AG20443 (cell line): Measurements from ENCODE around the gene HELZ.
A peak's percentile ranks its signal among the peaks of the same experiment; 100 is the strongest.
"Not testable (repeated sequence)": the region's sequence is repeated elsewhere in the genome, so short reads cannot be mapped to it uniquely, and the experiment has no call there.

Source experiments
- DNase-seq: peaks from one replicate; pipeline ENCODE4 v3.0.0; 2012; ENCODE audit warnings: low spot score, mixed read lengths

HELZ gene, protein sequence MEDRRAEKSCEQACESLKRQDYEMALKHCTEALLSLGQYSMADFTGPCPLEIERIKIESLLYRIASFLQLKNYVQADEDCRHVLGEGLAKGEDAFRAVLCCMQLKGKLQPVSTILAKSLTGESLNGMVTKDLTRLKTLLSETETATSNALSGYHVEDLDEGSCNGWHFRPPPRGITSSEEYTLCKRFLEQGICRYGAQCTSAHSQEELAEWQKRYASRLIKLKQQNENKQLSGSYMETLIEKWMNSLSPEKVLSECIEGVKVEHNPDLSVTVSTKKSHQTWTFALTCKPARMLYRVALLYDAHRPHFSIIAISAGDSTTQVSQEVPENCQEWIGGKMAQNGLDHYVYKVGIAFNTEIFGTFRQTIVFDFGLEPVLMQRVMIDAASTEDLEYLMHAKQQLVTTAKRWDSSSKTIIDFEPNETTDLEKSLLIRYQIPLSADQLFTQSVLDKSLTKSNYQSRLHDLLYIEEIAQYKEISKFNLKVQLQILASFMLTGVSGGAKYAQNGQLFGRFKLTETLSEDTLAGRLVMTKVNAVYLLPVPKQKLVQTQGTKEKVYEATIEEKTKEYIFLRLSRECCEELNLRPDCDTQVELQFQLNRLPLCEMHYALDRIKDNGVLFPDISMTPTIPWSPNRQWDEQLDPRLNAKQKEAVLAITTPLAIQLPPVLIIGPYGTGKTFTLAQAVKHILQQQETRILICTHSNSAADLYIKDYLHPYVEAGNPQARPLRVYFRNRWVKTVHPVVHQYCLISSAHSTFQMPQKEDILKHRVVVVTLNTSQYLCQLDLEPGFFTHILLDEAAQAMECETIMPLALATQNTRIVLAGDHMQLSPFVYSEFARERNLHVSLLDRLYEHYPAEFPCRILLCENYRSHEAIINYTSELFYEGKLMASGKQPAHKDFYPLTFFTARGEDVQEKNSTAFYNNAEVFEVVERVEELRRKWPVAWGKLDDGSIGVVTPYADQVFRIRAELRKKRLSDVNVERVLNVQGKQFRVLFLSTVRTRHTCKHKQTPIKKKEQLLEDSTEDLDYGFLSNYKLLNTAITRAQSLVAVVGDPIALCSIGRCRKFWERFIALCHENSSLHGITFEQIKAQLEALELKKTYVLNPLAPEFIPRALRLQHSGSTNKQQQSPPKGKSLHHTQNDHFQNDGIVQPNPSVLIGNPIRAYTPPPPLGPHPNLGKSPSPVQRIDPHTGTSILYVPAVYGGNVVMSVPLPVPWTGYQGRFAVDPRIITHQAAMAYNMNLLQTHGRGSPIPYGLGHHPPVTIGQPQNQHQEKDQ (N-terminal part only)

DNA sequence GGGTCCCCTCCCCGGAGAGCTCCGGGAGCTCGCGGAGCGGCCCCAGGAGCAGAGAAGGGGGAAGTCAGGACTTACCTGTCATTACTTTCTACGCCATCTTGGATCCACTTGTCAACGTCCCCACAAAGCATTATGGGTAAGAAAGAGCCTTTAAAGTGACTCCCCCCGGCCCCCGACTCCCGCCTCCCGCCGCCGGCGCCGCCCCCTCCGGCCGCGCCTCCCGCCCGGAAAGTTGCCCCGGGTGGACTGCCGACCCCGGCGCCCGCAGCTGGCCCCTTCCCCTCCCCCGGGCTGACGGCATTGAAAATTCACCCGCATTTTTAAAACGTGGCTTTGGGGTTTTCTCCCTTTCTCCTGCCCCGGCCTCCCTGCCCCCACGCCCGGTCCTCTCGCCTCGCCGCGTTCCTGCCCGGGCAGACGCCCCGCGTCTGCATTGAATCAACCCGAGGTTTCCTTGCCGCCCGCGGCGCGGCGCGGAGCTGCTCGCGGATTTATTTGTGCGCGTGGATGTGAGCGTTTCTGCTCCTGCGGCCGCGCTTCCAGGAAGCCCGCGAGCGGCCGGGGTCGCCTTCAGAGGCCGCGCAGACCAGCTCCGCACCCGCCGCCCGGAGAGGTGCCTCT, at the start of gene HELZ:
Gene HELZ (minus strand): TSS at position 124 of the 621 bp plus-strand sequence. CDS start 26,392 bp downstream, outside the sequence.
- DNase-seq = peak; percentile 93

DNA sequence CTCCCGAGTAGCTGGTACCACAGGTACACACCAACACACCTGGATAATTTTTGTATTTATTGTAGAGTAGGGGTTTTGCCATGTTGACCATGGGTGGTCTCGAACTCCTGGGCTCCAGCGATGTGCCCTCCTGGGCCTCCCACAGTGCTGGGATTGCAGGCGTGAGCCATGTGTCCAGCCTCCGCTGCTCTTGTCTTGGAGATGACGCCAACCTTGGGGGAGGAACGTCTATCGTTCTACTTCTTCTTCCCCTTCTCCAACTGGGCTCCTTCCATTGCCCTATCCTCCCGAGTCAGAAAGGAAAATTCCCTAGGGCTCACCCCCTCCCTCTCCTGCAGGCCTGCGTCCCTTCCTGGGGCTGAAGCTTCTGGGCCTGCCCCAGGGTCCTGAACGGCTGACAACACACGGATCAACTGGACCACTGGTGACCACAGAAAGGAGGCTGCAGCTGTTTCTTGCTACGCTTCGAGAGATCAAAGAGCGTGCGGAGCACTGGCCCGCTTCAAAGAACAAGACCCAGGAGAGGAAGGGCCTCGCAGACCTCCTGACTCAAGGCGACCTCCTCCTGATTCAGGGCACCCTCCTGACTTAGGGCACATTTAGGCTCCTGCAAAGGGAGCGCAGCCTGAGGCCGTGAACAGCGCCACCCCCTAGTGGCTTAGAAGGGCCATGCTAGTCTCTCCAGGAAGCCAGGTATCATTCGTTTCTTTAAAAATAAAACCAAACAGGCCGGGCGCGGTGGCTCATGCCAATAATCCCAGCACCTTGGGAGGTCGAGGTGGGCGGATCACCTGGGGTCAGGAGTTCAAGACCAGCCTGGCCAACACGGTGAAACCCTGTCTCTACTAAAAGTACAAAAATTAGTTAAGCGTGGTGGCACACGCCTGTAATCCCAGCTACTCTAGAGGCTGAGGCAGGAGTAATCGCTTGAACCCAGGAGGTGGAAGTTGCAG, 48.5 kb upstream of the HELZ start:
- DNase-seq = peak; percentile 75

DNA sequence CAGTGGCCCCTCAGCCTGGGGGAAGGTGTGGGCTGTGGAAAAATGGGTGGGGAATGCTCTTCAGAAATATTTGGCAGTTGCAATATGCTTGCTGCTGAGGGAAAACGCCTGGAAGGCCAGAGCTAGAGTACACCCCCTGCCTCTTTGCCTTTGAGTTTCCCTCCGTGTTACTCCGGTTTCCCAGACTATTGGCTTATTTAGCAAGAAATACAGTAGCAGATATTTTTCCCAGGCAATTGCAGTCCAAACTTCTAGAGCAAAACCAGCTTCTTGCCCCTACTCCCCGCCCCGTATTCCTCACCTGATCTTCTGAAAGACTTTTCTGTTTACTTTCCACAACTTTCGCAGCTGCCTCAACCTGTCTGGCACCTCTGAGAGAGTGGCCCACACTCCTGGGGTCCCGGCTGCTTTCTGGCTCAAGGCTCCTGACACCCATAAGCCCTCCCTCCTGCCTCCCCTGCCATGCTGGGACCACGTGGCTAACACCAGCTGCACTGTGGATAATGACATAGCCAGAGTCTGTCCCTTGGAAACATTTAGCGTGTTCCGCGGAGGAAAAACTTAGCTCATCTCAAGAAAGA, 45.8 kb upstream of the HELZ start:
- DNase-seq = peak; percentile 27

DNA sequence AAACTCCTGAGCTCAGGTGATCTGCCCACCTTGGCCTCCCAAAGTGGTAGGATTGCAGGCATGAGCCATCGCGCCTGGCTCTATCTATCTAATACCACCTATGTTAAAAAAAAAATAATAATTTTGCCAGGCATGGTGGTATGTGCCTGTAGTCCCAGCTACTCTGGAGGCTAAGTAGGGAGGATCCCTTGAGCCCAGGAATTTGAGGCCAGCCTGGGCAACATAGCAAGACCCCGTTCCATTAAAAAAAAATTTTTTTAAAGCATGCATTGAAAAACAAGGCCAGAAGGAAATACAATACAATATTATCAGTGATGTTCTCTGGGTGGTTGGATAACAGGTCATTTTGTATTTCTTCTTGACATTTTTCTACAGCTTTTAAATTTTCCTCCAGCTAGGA, 45.2 kb upstream of the HELZ start:
- no peak for DNase-seq

DNA sequence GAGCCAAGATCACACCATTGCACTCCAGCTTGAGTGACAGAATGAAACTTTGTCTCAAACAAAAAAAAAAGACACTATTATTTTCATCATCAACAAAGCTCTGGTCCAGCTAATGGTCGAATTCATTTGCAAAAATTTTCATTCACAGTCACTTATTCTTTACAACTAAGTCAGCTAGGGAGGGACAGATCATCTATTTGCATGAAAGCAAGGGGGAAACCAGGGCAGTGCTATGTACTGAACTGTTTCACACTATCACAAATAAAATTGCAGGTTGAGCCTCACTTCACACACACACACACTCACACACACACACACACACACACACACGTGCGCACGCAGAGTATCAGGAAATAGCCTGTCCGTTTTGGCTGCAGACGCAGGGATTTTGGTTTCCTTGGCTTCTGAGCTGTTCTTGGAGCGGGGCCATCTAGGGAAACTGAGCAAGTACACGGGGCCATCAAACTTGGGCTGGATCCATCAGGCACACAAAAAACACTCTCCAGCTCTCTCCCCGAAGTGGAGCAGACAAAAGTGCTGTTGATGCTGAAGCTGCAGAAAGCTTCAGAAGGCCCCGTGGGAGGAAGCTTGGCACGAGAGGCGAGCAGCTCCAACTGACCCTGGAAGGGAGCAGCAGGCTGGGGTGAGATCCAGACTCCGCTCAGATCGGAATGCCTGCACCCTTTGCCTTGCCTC, 44.3 kb upstream of the HELZ start:
- peak; percentile 70 for DNase-seq

DNA sequence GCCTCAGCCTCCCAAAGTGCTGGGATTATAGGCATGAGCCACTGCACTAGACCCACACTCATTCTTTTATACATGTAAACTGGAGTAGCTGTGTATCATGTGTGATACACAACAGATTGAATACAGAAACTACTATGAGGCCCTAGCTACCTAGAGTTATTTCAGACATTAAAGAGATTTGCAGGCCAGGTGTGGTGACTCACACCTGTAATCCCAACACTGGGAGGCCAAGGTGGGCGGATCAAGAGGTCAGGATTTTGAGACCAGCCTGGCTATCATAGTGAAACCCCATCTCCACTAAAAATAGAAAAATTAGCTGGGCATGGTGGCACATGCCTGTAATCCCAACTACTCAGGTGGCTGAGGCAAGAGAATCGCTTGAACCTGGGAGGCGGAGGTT, 41.8 kb upstream of the HELZ start:
- not testable (repeated sequence) for DNase-seq

DNA sequence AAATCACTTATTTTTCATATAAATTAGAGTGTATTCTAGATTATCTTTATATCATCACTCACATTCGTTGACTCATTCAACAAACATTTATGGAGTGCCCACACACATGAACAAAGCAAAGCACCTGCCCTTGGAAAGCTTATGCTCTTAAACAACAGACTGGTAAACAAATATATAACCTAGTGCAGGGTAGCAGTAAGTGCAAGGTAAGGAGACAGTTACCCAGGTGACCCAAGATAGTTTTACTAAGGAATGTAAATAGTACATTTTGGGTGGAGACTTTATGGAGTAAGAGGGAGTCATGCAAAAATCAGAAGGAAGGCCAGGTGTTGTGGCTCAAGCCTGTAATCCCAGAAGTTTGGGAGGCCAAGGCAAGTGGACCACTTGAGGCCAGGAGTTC, 40.4 kb upstream of the HELZ start:
- DNase-seq = no peak

DNA sequence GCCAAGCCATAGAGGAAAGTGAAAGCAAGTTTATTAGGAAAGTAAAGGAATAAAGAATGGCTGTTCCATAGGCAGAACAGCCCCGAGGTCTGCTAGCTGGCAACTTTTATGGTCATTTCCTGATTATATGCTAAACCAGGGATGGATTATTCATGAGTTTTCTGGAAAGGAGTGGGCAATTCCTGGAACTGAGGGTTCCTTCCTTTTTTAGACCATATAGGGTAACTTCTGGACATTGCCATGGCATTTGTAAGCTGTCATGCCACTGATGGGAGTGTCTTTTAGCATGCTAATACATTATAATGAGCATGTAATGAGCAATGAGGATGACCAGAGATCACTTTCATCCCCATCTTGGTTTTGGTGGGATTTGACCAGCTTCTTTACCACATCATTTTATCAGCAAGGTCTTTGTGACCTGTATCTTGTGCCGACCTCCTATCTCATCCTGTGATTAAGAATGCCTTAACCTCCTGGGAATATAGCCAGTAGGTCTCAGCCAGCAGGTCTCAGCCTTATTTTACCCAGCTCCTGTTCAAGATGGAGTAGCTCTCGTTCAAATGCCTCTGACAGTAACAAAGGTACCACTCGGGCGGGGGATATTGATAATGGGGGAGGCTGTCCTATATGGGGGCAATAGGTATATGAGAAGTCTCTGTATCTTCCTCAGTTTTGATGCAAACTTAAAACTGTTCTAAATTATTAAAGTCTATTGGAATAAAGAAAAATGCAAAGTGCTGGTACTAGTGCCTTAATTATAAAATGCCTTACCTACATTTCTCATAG, 38.9 kb upstream of the HELZ start:
- no peak for DNase-seq

DNA sequence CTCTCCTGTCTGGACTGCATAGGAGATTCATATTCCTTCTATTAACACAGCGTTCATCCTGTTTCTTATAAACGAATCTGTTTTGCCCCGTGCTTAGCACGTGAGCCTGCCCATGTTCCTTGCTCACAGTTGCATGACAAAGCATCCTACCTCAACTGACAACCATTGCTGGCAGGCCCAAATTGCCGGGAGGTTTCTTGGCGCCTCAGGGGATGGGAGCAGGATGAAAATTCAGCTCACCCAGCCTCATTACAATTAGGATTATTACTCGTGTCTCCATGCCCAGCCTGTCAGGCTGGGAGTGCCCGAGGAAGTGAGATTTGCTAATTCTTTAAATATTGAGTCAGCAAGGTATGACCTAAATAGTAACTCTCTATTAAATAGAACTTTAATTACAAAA, 36.7 kb upstream of the HELZ start:
- DNase-seq = no peak

DNA sequence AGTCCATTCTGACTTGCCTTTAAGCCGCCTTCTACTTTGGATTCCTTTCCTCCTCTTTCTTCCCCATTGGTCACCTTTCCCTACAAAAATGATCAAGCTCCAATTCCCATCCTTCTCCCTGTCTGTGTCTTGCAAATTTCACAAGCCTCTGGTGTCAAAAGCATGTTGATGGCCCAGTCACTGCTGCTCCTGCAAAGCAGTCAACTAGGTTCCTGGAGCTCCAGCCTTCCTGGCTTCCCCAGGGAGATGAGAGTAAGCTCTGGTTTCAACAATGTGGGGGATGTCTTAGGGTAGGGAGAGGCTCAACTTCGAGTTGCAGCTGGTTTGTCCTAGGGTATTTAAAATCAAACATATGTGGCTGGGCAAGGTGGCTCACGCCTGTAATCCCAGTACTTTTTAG, 36.1 kb upstream of the HELZ start:
- no peak for DNase-seq

DNA sequence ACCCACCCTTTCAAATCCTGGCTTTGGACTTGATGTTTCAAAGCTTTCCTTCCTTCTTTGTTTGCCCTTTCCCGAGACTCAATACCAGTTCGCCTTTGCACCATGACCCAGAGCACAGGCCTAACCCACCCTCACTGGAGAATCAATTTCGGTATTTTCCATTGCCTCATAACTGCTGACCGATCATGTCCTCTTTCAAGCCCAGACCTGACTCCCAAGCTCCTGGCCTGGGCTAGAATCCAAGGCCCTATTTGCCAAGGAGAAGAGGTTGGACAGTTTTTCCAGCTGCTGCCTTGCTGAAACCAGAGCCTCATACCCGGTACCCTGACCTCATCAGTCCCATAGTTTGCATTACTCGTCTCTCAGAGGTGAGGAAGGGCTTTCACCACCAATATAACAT, 35.3 kb upstream of the HELZ start:
- no peak for DNase-seq

DNA sequence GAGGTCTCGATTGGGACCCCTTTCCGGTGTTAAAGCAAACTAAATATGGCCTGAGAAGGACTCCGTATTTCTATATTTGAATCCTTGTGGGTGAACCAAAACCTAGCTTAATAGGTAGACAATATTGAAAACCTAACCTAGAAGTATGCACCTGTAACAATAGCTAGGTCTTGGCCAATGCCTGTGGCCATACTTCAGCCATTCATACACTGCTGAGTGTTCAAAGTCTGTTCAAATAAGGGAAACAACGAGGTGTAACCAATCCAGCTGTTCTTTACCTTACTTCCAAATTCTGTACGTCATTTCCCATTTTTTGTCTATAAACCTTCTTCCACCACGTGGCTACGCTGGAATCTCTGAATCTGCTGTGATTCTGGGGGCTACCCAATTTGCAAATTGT, 34.1 kb upstream of the HELZ start:
- no peak for DNase-seq

DNA sequence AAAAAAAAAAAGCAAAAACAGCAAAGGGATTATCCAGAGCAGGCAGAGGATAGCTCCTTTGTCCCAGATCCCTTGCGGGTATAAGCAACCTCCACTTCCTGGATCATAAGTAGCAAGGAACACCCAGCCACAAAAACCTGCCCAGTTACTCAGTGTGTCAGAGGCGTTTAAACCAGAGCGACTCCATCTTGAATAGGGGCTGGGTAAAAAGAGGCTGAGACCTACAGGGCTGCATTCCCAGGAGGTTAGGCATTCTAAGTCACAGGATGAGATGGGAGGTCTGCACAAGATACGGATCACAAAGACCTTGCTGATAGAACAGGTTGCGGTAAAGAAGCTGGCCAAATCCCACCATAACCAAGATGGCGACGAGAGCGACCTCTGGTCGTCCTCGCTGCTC, 33.4 kb upstream of the HELZ start:
- DNase-seq = no peak

DNA sequence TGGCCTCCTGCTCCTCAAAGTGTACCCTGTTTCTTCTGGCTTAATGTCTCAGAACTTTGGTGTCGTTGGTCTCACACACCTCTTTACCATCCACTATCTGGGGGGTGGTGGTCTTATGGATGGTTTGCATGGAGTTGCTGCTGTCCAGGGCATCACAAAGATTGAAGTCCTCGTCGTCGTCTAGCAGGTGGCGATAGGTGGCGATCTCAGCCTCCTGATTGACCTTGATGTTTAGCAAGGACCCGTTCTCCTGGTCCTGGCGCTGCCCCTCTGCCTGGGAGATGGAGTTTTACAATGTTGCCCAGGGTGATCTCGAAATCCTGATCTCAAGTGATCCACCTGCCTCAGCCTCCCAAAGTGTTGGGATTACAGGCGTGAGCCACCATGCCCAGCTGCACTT, 31.1 kb upstream of the HELZ start:
- no peak for DNase-seq

DNA sequence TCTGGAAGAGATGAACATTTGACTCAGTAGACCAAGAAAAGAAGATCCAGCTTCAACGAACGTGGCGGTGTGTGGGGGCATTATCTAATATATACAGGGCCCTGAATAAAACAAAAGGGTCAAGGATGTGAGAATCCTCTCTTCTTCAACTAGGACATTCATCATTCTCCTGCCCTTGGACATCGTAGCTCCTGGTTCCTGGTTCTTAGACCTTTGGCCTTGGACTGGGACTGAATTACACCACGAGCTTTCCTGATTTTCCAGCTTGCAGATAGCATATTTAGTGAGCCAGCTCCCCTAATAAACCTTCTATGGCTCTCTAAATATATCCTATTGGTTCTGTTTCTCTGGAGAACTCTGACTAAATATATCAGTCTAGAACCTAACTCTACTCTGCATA, 29.5 kb upstream of the HELZ start:
- DNase-seq = no peak

DNA sequence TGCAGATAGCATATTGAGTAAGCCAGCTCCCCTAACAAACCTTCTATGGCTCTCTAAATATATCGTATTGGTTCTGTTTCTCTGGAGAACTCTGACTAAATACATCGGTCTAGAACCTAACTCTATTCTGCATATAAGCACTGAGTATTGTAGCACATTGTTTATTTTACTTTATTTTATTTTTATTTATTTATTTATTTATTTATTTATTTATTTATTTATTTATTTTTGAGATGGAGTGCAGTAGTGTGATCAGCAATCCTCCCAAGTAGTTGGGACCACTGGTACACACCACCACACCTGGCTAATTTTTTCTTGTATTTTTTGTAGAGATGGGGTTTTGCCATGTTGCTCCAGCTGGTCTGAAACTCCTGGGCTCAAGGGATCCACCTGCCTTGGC, 28.9 kb upstream of the HELZ start:
- no peak for DNase-seq

DNA sequence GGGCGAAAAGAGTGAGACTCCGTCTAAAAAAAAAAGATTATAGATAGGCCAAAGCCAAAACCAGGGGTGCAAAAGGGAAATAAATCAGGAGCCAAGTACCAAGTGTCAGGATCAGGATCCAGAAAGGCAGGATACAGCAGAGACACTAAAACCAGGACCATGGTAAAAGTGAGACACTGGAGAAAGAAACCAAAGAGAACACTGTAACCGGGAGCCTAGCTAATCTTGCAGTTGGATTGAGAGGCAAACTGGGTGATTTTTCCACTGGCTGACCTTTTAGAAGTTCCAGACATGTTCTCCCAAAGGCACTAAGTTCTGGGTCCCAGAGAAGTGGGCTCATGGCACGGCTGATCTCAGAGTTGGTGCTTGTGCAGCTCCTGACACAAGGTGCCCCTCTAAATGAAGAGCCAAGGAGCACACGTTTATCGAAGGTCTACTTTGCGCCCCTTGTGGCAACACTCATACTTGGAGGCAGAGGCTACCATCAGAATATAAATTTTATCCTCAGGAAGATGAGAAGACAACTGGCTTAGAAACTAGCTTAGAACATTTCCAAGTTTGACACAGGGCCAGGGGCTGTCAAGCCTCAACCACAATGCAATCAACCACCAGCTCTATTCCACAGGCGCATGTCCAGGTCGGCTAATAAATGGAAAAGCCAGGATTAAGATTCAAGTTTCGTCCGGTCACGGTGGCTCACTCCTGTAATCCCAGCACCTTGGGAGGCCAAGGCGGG, 27.5 kb upstream of the HELZ start:
- DNase-seq = no peak

DNA sequence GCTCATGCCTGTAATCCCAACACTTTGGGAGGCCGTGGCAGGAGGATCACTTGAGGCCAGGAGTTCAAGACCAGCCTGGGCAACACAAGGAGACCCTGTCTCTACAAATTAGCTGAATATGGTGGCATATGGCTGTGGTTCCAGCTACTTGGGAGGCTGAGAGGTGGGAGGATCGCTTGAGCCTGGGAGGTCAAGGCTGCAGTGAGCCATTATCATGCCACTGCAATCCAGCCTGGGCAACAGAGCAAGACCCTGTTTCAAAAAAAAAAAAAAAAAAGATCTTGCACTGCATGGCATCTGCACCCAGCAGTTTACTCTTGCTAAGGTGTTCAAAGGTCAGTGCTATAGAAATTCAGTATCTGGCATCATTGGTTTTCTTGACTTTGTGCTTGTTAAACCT, 26.2 kb upstream of the HELZ start:
- DNase-seq = not testable (repeated sequence)
